ENCODE measurements around the gene CLPTM1L. TPM values are rescaled to one million over a fixed set of nuclear protein-coding genes. Genes with fewer than 3 reads are reported as not detected.
A peak's percentile ranks its signal among the peaks of the same experiment; 100 is the strongest.

Gene CLPTM1L
- total and polyA plus RNA-seq, 7 donors: 33.1 to 90.5 (median 52.5) TPM

DNA sequence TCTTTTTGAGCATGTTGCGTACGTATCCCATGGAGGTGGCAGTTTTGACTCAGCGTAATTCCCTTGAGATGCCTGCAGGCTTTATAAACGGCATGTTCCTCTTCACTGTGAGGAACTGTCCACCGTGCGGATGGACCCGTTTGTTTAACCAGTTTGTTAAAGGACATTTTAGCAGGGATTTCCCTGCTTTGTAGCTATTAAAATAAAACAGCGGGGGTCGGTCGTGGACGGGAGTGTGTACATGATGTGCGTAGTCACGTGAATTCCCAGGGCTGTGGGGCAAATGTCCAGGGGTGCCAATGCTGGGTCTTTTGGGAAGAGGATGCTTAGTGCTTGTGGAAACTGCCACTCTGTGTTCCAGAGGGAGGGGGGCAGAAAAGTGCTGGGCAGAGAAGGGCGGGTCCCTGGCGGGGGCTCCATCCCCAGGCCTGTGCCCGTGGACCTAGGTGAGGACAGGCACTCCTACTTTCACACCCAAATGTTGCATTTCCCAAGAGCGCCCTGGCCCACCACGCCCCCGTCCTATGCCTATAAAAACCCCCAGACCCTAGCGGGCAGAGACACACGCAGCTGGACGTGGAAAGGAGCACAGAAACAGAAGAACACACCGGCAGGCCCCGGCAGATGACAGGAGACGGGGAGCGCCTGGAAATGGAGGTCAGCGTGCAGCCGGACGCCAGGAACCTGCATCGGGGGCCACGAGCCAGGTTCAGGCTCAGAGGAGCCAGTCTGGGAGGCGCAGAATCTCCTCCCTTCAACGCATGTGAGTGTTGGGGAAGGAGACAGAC lies 46.0 kb downstream of the CLPTM1L start:
- peak; percentile 54 for DNase-seq
- Histone ChIP-seq H3K27me3 (peaks cover 14 to 33% (median 19%) of the 10 kb centered on the region in 3 donors), H3K4me3 (no peak overlapping the region), H3K9me3 (peaks cover 0 to 4% (median 1%) of the 10 kb centered on the region in 4 donors), H3K36me3 (no peaks in the 10 kb centered on the region), H3K4me1 (peaks cover 0 to 9% (median 0%) of the 10 kb centered on the region in 4 donors), H3K27ac (no peak overlapping the region)
- WGBS, 2 donors: 85 to 91% methylated on average over 33 of the region's 33 CpGs
- TF ChIP-seq POLR2AphosphoS5 (IDR thresholded peaks at IDR 0.05) (no peak), POLR2A (IDR thresholded peaks at IDR 0.05) (no peak), EP300 (IDR thresholded peaks at IDR 0.05) (no peak)
- TF ChIP-seq, protein P1, sequence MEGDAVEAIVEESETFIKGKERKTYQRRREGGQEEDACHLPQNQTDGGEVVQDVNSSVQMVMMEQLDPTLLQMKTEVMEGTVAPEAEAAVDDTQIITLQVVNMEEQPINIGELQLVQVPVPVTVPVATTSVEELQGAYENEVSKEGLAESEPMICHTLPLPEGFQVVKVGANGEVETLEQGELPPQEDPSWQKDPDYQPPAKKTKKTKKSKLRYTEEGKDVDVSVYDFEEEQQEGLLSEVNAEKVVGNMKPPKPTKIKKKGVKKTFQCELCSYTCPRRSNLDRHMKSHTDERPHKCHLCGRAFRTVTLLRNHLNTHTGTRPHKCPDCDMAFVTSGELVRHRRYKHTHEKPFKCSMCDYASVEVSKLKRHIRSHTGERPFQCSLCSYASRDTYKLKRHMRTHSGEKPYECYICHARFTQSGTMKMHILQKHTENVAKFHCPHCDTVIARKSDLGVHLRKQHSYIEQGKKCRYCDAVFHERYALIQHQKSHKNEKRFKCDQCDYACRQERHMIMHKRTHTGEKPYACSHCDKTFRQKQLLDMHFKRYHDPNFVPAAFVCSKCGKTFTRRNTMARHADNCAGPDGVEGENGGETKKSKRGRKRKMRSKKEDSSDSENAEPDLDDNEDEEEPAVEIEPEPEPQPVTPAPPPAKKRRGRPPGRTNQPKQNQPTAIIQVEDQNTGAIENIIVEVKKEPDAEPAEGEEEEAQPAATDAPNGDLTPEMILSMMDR (IDR thresholded peaks at IDR 0.05): no peak
- intact Hi-C loops (cut with DNase I): no loop called here

- peak; percentile 36 for DNase-seq
- H3K4me1 ChIP-seq: peaks cover 0 to 9% (median 0%) of the 10 kb centered on the region in 4 donors
- intact Hi-C loops (cut with DNase I): no loop called here
- H3K9me3 ChIP-seq: peaks cover 0 to 4% (median 0%) of the 10 kb centered on the region in 4 donors
- no peaks in the 10 kb centered on the region for H3K36me3 ChIP-seq
- peaks cover 14 to 41% (median 27%) of the 10 kb centered on the region in 3 donors for H3K27me3 ChIP-seq
- H3K4me3 ChIP-seq: no peak overlapping the region
- no peak for TF ChIP-seq EP300 (IDR thresholded peaks at IDR 0.05)
- TF ChIP-seq, protein P1 (IDR thresholded peaks at IDR 0.05): no peak
- TF ChIP-seq POLR2A (IDR thresholded peaks at IDR 0.05): no peak
- no peak for TF ChIP-seq POLR2AphosphoS5 (IDR thresholded peaks at IDR 0.05)
- H3K27ac ChIP-seq: no peak overlapping the region
- 92% methylated on average over 19 of the region's 19 CpGs for WGBS, 2 donors
Measured at GRCh38 chr5:1298067-1298551, 46.8 kb downstream of the CLPTM1L start.

DNA sequence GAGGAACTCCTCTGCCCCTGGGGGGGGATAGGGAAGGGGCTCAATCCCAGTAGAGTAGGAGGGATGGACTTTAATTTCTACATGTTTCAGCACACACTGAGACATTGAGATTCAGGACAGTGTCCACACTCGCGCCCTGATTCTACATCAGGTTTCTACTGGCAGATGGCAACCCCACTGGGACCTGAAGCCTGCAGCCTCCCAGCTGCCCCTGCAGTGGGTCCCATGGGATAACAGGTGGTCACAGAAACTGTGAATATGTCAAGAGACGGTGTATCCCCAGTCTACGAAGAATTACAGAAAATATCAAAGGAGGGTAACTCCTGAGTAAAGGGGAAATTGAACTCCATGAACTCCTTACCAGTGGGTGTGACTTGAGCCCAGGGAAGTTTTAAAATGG lies 47.7 kb downstream of the CLPTM1L start:
- WGBS, 2 donors: 75 to 95% methylated on average over 4 of the region's 4 CpGs
- TF ChIP-seq, protein P1 (IDR thresholded peaks at IDR 0.05): no peak
- TF ChIP-seq EP300 (IDR thresholded peaks at IDR 0.05): no peak
- TF ChIP-seq POLR2AphosphoS5 (IDR thresholded peaks at IDR 0.05): no peak
- no peak for TF ChIP-seq POLR2A (IDR thresholded peaks at IDR 0.05)
- H3K27me3 ChIP-seq: peaks cover 14 to 50% (median 30%) of the 10 kb centered on the region in 3 donors
- peaks cover 0 to under 1% (median 0%) of the 10 kb centered on the region in 4 donors for H3K9me3 ChIP-seq
- DNase-seq: peak; percentile 11
- H3K36me3 ChIP-seq: no peaks in the 10 kb centered on the region
- peaks cover 0 to 9% (median 0%) of the 10 kb centered on the region in 4 donors for H3K4me1 ChIP-seq
- H3K4me3 ChIP-seq: no peak overlapping the region
- intact Hi-C loops (cut with DNase I): no loop called here
- no peak overlapping the region for H3K27ac ChIP-seq

GRCh38 chr5:1295650-1296037 lies 49.3 kb downstream of the CLPTM1L start:
- H3K36me3 ChIP-seq: no peaks in the 10 kb centered on the region
- H3K27ac ChIP-seq: no peak overlapping the region
- H3K9me3 ChIP-seq: no peaks in the 10 kb centered on the region
- peaks cover 0 to 9% (median 0%) of the 10 kb centered on the region in 4 donors for H3K4me1 ChIP-seq
- DNase-seq: peak; percentile 60
- H3K27me3 ChIP-seq: peaks cover 14 to 59% (median 30%) of the 10 kb centered on the region in 3 donors
- H3K4me3 ChIP-seq: no peak overlapping the region
- intact Hi-C loops (cut with DNase I): no loop called here
- no peak for TF ChIP-seq POLR2AphosphoS5 (IDR thresholded peaks at IDR 0.05)
- TF ChIP-seq EP300 (IDR thresholded peaks at IDR 0.05): no peak
- TF ChIP-seq, protein P1 (IDR thresholded peaks at IDR 0.05): no peak
- no peak for TF ChIP-seq POLR2A (IDR thresholded peaks at IDR 0.05)
- WGBS, 2 donors: 60 to 81% methylated on average over 22 of the region's 22 CpGs

Measured in sigmoid colon (tissue), 7 donors.